Esophagus squamous epithelium (tissue), 4 donors: Measurements from ENCODE around the gene ETV6.

Experiments
- CTCF ChIP-seq, 6 experiments: fragments of 450-650 bp in 4 of 6; fragments of 200-600 bp in 2 of 6; sonication (generic) in 2 of 6; IDR thresholded peaks; one replicate each; pipeline ENCODE4 v1.5.1; 2016 to 2019; ENCODE audit warnings: antibody characterized with exemption in 6 of 6, mild to moderate bottlenecking in 4 of 6, moderate library complexity in 4 of 6
- POLR2A ChIP-seq, 4 donors: fragments of 450-650 bp; IDR thresholded peaks; one replicate each; pipeline ENCODE4 v1.6.1; 2017; ENCODE audit warnings: antibody characterized with exemption in 4 of 4, mild to moderate bottlenecking in 4 of 4, moderate library complexity in 3 of 4

GRCh38 chr12:11814374-11814773, 164.9 kb downstream of the ETV6 start:
- no peak for TF ChIP-seq CTCF (IDR thresholded peaks at IDR 0.05)
- TF ChIP-seq POLR2A (IDR thresholded peaks at IDR 0.05): no peak
